Activated CD8-positive, alpha-beta T cell treated with anti-CD3 and anti-CD28 coated beads for 36 hours (primary cell): ENCODE data around the gene TBX4. TPM values are rescaled to one million over a fixed set of nuclear protein-coding genes. Genes with fewer than 3 reads are reported as not detected.
"Not testable (repeated sequence)": the region's sequence is repeated elsewhere in the genome, so short reads cannot be mapped to it uniquely, and the experiment has no call there.

Experiments
- ATAC-seq: fragments of 200-7000 bp; cut with Tn5 transposase; one replicate; pipeline ENCODE4 v1.10.0; 2021; ENCODE audit warnings: mild to moderate bottlenecking, moderate library complexity
- CTCF ChIA-PET: fragments of 350-600 bp; sonication (Branson Sonifier 250); formaldehyde crosslinking; loops from one replicate; lab custom pipeline; 2021; ENCODE audit warnings: antibody characterized with exemption; lab: Charles Lee
- POLR2A ChIA-PET: fragments of 350-600 bp; sonication (Branson Sonifier 250); formaldehyde crosslinking; loops from one replicate; lab custom pipeline; 2021; ENCODE audit warnings: antibody characterized with exemption; lab: Charles Lee
- DNase-seq: peaks from one replicate; pipeline ENCODE4 v3.0.0-alpha.2; 2020
- H3K27ac Mint-ChIP-seq: one replicate; pipeline ENCODE4 v1.8.0; 2021; ENCODE audit warnings: mild to moderate bottlenecking, mixed read lengths
- H3K27me3 Mint-ChIP-seq: one replicate; pipeline ENCODE4 v1.8.0; 2021; ENCODE audit warnings: mixed read lengths
- H3K36me3 Mint-ChIP-seq: one replicate; pipeline ENCODE4 v1.8.0; 2021; ENCODE audit warnings: low read depth, mixed read lengths
- H3K4me1 Mint-ChIP-seq: one replicate; pipeline ENCODE4 v1.8.0; 2021; ENCODE audit warnings: low read depth, mixed read lengths
- H3K4me3 Mint-ChIP-seq: one replicate; pipeline ENCODE4 v1.8.0; 2021; ENCODE audit warnings: mild to moderate bottlenecking, moderate library complexity, mixed read lengths
- H3K9me3 Mint-ChIP-seq: one replicate; pipeline ENCODE4 v1.8.0; 2021; ENCODE audit warnings: mixed read lengths
- intact Hi-C: fragments of 100-400 bp; cut with micrococcal nuclease; formaldehyde crosslinking; loops from one replicate; pipeline ENCODE4 v1.10.0; 2022
- total RNA-seq, 2 experiments: library from RNA; stranded (reverse); gene quantifications; one replicate each; pipeline ENCODE4 v1.2.3, GENCODE V29; 2021
- TF ChIP-seq, protein P1 (sequence below): fragments of 200-600 bp; IDR thresholded peaks from one replicate; pipeline ENCODE4 v1.8.0; 2022; ENCODE audit warnings: antibody characterized with exemption, mild to moderate bottlenecking

Gene TBX4
- total RNA-seq, 2 experiments from 2014 or later, result not detected

DNA sequence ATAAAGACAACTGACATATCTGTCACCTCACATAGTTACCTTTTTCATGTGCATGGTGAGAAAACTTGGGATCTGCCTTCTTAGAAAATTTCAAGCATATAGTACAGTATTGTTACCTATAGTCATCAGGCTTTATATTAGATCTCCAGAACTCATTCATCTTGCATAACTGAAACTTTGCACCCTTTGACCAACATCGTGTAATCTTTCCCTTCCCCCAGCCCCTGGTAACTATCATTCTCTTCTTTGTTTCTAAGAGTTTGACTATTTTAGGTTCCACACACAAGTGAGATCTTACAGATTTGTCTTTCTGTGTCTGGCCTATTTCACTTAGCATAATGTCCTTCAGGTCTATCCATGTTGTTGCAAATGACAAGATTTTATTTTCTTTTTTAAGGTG lies 22.9 kb upstream of the TBX4 start:
- Mint-ChIP-seq H3K4me3 (no peak overlapping the region), H3K36me3 (no peaks in the 10 kb centered on the region), H3K27me3 (peaks cover 11% of the 10 kb centered on the region), H3K9me3 (no peaks in the 10 kb centered on the region), H3K4me1 (no peaks in the 10 kb centered on the region), H3K27ac (no peak overlapping the region)
- TF ChIP-seq, protein P1, sequence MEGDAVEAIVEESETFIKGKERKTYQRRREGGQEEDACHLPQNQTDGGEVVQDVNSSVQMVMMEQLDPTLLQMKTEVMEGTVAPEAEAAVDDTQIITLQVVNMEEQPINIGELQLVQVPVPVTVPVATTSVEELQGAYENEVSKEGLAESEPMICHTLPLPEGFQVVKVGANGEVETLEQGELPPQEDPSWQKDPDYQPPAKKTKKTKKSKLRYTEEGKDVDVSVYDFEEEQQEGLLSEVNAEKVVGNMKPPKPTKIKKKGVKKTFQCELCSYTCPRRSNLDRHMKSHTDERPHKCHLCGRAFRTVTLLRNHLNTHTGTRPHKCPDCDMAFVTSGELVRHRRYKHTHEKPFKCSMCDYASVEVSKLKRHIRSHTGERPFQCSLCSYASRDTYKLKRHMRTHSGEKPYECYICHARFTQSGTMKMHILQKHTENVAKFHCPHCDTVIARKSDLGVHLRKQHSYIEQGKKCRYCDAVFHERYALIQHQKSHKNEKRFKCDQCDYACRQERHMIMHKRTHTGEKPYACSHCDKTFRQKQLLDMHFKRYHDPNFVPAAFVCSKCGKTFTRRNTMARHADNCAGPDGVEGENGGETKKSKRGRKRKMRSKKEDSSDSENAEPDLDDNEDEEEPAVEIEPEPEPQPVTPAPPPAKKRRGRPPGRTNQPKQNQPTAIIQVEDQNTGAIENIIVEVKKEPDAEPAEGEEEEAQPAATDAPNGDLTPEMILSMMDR, result no peak
- no peak for DNase-seq
- CTCF ChIA-PET, result interaction anchor here (1.1 to 1.4 kb wide), 2 partner anchors 17 to 122 kb away, joined by 3 to 4 read pairs; no protein-coding TSS in a partner anchor
- no peak for ATAC-seq
- intact Hi-C loops, result no loop called here
- POLR2A ChIA-PET, result no interaction called here

DNA sequence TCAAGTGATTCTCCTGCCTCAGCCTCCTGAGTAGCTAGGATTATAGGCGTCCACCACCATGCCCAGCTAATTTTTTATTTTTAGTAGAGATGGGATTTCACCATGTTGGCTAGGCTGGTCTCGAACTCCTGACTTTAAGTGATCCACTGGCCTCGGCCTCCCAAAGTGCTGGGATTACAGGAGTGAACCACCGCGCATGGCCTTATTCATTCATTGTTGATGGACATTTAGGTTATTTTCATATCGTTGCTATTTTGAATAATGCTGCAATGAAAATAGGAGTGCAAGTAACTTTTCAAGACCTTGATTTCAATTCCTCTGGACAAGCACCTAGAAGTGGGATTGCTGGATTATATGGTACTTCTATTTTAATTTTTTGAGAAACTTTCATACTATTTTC lies 22.4 kb upstream of the TBX4 start:
- POLR2A ChIA-PET, DNase-seq, H3K9me3 Mint-ChIP-seq, ATAC-seq, H3K36me3 Mint-ChIP-seq, intact Hi-C loops, H3K4me3 Mint-ChIP-seq, H3K27ac Mint-ChIP-seq, H3K4me1 Mint-ChIP-seq: not testable (repeated sequence)
- H3K27me3 Mint-ChIP-seq, result peaks cover 15% of the 10 kb centered on the region
- CTCF ChIA-PET, result interaction anchor here (1.4 kb wide), 1 partner anchor 17 kb away, joined by 4 read pairs; no protein-coding TSS in a partner anchor

DNA sequence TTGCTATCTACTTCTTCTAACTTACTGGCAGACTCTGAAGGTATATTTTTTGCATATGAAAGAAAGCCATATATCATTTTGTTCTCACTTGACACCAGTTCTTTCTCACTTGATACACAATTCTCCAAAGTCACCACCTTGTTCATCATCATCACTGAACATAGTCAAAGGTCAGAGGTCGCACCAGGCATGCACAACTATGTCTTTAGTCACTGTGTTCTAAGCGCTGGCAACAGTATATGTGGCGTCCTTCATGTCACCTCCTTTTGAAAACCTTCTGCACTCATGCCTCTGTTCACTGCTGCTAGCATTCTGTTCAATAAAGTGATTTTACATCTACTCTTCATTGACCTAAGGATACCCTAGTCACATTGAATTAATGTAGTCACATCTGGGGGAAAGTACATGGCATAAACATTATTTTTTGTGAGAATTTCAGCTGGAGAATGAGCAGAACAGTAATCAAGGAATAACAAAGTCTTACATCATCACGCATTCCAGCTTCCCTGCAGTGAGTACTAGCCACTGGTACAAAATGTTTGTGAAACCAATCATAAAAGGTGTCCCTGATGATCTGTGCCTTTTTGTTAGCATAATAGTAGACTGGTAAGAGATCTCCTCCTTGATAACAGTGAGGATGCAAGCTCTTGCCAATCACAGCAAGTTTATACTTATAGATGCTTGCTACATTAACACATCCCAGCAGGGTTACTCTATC lies 20.5 kb upstream of the TBX4 start:
- DNase-seq (no peak), ATAC-seq (no peak)
- ChIA-PET CTCF (no interaction called here), POLR2A (no interaction called here)
- H3K27ac Mint-ChIP-seq, result no peak overlapping the region
- no peaks in the 10 kb centered on the region for H3K36me3 Mint-ChIP-seq
- H3K27me3 Mint-ChIP-seq, result peaks cover 16% of the 10 kb centered on the region
- intact Hi-C loops, result no loop called here
- no peaks in the 10 kb centered on the region for H3K9me3 Mint-ChIP-seq
- no peaks in the 10 kb centered on the region for H3K4me1 Mint-ChIP-seq
- no peak overlapping the region for H3K4me3 Mint-ChIP-seq
- TF ChIP-seq, protein P1, result no peak

DNA sequence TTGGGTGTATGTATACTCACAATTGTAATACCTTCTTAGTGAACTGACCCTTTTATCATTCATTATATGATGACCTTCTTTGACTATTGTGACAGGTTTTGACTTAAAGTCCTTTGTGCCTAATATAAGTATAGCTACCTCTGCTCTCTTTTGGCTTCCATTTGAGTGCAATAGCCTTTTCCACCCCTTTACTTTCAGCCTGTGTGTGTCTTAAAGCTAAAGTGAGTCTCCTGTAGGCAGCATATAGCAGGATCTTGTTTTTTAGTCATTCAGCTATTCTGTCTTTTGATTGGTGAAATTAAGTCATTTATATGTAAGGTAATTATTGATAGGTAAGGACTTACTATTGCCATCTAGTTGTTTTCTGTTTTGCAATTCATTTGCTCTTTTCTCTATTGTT lies 15.9 kb upstream of the TBX4 start:
- CTCF ChIA-PET, result interaction anchor here (2.7 kb wide), 1 partner anchor 19 kb away, joined by 7 read pairs; no protein-coding TSS in a partner anchor
- intact Hi-C loops, result no loop called here
- H3K27me3 Mint-ChIP-seq, result peaks cover 37% of the 10 kb centered on the region
- no peak for ATAC-seq
- H3K36me3 Mint-ChIP-seq, result no peaks in the 10 kb centered on the region
- no peak overlapping the region for H3K27ac Mint-ChIP-seq
- POLR2A ChIA-PET, result no interaction called here
- H3K9me3 Mint-ChIP-seq, result peaks cover 12% of the 10 kb centered on the region
- DNase-seq, result no peak
- no peaks in the 10 kb centered on the region for H3K4me1 Mint-ChIP-seq
- no peak overlapping the region for H3K4me3 Mint-ChIP-seq
- TF ChIP-seq, protein P1, result no peak

DNA sequence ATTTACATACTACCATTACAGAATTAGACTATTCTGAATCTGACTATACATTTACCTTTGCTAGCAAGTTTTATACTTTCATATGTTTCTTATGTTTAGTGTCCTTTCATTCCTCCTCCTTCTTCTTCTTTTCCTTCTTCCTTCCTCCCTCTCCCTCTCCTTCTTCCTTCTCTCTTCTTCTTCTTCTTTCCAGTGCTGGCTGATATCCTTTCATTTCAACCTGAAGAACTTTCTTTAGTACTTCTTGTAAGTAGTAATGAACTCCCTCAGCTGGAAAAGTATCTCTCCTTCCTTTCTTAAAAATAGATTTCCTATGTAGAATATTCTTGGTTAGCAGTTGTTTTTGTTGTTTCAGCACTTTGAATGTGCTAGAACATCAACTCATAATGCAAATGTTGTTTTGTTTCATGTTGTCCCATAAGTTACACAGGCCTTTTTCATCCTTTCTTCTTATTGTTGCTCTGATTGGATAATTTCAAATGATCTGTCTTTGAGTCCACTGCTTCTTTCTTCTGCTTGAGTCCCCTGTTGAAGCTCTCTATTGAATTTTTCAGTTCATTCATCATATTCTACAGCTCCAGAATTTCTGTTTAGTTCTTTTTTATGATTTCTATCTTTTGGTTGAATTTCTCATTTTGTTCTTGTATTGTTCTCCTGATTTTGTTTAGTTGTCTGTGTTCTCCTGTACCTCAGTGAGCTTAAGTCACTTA lies 15.1 kb upstream of the TBX4 start:
- peaks cover 41% of the 10 kb centered on the region for H3K27me3 Mint-ChIP-seq
- no peak overlapping the region for H3K27ac Mint-ChIP-seq
- no peaks in the 10 kb centered on the region for H3K36me3 Mint-ChIP-seq
- no peak for ATAC-seq
- no peaks in the 10 kb centered on the region for H3K4me1 Mint-ChIP-seq
- ChIA-PET POLR2A (no interaction called here), CTCF (interaction anchor here (0.9 to 2.7 kb wide), 3 partner anchors 10 to 24 kb away, joined by 3 to 7 read pairs (median 3); no protein-coding TSS in a partner anchor)
- intact Hi-C loops, result no loop called here
- DNase-seq, result no peak
- TF ChIP-seq, protein P1, result no peak
- no peak overlapping the region for H3K4me3 Mint-ChIP-seq
- peaks cover 12% of the 10 kb centered on the region for H3K9me3 Mint-ChIP-seq
